ENCODE data around the gene CACNB2. TPM values are rescaled to one million over a fixed set of nuclear protein-coding genes. Genes with fewer than 3 reads are reported as not detected.

CACNB2 gene
- 0.43 TPM in 1 of 2 replicates, not detected in the other for total RNA-seq
- long read RNA-seq, result 0 reads

DNA sequence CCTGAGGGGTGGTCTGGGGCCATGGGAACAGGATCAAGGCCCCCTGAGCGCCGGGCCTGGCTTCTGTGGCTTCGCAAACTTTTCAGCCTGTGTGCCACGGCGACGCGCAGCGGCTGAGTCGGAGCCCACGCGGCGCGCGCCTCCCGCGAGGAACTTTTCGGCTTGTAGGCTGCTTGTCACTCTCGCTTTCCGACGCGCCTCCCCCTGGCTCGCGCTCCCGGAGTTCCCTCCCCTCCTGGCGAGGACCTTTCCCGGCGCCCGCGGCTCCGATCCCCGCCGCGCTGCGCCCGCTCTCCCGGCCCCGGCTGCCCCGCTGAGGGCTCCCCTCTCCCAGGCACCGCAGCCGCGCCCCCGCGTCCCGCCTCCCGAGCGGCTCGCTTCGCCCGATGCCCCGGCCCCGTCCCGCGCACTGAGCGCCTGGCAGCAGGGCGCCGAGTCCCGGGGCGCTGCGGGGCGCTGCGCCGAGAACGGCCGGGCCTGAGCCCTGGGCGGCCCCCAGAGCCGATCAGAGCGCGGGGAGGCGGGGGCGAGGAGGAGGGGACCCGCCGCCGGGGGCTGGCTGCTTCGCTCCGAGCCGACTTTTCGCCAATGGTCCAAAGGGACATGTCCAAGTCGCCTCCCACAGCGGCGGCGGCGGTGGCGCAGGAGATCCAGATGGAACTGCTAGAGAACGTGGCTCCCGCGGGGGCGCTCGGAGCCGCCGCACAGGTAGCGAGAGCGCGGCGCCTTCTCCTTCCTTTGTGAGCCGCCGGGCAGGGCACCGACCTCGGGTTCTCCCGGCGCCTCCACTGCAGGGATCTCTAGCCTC, at the start of gene CACNB2:
CACNB2 (plus strand) TSS at position 276 of the 808 bp plus-strand sequence.
- peaks cover 12% of the 10 kb centered on the region for H3K4me1 Mint-ChIP-seq (ENCODE audit: unreplicated experiment)
- no peak within 1 kb of the TSS for H3K27ac Mint-ChIP-seq (ENCODE audit: unreplicated experiment)
- H3K36me3 Mint-ChIP-seq (ENCODE audit: unreplicated experiment), result no peaks in the 10 kb centered on the region
- H3K4me3 Mint-ChIP-seq (ENCODE audit: unreplicated experiment), result peak within 1 kb of the TSS; percentile 66
- peaks cover 77% of the 10 kb centered on the region for H3K27me3 Mint-ChIP-seq (ENCODE audit: unreplicated experiment)
- no peak for DNase-seq (ENCODE audit: extremely low spot score, unreplicated experiment)
- TF ChIP-seq, protein P1, sequence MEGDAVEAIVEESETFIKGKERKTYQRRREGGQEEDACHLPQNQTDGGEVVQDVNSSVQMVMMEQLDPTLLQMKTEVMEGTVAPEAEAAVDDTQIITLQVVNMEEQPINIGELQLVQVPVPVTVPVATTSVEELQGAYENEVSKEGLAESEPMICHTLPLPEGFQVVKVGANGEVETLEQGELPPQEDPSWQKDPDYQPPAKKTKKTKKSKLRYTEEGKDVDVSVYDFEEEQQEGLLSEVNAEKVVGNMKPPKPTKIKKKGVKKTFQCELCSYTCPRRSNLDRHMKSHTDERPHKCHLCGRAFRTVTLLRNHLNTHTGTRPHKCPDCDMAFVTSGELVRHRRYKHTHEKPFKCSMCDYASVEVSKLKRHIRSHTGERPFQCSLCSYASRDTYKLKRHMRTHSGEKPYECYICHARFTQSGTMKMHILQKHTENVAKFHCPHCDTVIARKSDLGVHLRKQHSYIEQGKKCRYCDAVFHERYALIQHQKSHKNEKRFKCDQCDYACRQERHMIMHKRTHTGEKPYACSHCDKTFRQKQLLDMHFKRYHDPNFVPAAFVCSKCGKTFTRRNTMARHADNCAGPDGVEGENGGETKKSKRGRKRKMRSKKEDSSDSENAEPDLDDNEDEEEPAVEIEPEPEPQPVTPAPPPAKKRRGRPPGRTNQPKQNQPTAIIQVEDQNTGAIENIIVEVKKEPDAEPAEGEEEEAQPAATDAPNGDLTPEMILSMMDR (IDR thresholded peaks at IDR 0.05), result no peak
- no peaks in the 10 kb centered on the region for H3K9me3 Mint-ChIP-seq (ENCODE audit: unreplicated experiment)

DNA sequence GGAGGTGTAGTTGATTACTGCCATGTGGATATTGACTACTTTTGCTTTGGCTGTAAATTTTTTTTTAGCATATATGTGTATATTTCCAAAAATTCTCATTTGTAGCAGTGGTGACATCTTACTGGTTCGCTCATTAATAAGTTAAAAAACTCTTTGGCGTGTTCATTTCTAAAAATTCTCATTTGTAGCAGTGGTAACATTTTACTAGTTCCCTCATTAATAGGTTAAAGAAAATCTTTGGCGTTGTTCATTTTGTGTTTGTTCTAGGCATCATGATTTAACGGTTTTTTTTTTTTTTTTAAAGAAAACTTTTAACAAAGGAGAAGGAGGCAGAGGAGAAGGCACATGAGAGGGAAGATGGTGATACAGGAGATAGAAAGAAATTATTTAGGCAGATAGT, 45.9 kb upstream of the CACNB2 start:
- DNase-seq (ENCODE audit: extremely low spot score, unreplicated experiment), result no peak
- Mint-ChIP-seq H3K4me3 (ENCODE audit: unreplicated experiment) (no peak overlapping the region), H3K4me1 (ENCODE audit: unreplicated experiment) (no peaks in the 10 kb centered on the region), H3K27me3 (ENCODE audit: unreplicated experiment) (peaks cover 22% of the 10 kb centered on the region), H3K9me3 (ENCODE audit: unreplicated experiment) (no peaks in the 10 kb centered on the region), H3K36me3 (ENCODE audit: unreplicated experiment) (no peaks in the 10 kb centered on the region), H3K27ac (ENCODE audit: unreplicated experiment) (no peak overlapping the region)
- TF ChIP-seq, protein P1 (IDR thresholded peaks at IDR 0.05), result no peak

DNA sequence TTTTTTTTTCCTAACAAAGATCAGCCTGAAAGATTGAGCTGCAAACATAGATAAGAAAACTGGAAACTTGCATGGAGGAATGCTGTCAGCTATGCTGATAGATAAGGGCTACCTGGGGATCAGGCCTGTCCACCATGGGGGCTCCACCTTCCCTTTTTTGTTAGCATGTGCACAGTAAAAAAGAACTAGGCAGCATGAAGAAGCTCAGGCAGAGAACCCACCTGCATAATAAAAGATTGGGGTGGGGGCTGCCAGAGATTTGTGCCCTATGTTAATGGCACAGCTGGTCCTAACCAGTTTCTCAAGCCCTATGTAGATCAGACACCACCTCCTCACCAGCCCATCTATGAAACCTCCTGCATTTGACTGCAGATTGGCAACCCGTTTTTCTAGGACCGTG, 45.4 kb upstream of the CACNB2 start:
- Mint-ChIP-seq H3K27me3 (ENCODE audit: unreplicated experiment) (peaks cover 26% of the 10 kb centered on the region), H3K9me3 (ENCODE audit: unreplicated experiment) (no peaks in the 10 kb centered on the region), H3K4me1 (ENCODE audit: unreplicated experiment) (no peaks in the 10 kb centered on the region), H3K4me3 (ENCODE audit: unreplicated experiment) (no peak overlapping the region), H3K36me3 (ENCODE audit: unreplicated experiment) (no peaks in the 10 kb centered on the region), H3K27ac (ENCODE audit: unreplicated experiment) (no peak overlapping the region)
- DNase-seq (ENCODE audit: extremely low spot score, unreplicated experiment), result no peak
- TF ChIP-seq, protein P1 (IDR thresholded peaks at IDR 0.05), result no peak

DNA sequence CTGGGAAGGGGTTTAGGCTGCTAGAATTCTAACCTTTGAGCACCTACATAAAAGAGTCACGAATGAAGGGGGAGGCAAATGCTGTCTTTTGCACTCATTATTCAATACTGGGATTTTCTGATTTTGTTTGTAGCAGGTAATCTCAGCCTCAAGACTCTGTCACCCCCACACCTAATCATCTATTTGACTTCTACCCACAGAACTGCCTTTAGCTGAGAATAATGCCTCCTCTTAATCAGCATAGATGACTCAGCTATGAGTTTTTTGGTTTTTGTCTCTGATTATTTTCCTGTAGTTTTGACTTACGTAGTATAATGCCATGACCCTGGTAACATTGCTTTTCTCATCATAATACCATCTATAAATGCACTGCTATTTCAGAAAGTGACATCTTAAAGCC, 42.7 kb upstream of the CACNB2 start:
- H3K27ac Mint-ChIP-seq (ENCODE audit: unreplicated experiment), result no peak overlapping the region
- H3K4me3 Mint-ChIP-seq (ENCODE audit: unreplicated experiment), result no peak overlapping the region
- TF ChIP-seq, protein P1 (IDR thresholded peaks at IDR 0.05), result no peak
- no peaks in the 10 kb centered on the region for H3K9me3 Mint-ChIP-seq (ENCODE audit: unreplicated experiment)
- H3K27me3 Mint-ChIP-seq (ENCODE audit: unreplicated experiment), result peaks cover 37% of the 10 kb centered on the region
- no peak for DNase-seq (ENCODE audit: extremely low spot score, unreplicated experiment)
- H3K36me3 Mint-ChIP-seq (ENCODE audit: unreplicated experiment), result no peaks in the 10 kb centered on the region
- no peaks in the 10 kb centered on the region for H3K4me1 Mint-ChIP-seq (ENCODE audit: unreplicated experiment)

DNA sequence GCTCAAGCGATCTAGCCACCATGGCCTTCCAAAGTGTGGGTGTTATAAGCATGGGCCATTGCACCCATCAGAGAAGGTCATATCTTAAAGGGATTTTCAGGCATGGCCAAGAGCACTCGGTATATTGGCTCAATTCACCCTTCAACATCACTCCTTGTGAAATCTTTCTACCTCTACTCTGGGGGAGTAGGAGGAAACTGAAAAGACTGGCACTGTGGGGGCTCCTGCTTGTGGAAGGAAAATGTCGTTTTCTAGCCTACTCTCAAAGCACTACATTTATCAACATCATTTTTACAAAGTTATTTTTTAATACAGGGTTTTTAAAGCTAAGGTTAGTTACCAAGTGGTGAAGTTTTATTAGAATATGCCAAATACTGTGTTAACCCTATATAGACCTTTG, 42.0 kb upstream of the CACNB2 start:
- Mint-ChIP-seq H3K4me3 (ENCODE audit: unreplicated experiment) (no peak overlapping the region), H3K9me3 (ENCODE audit: unreplicated experiment) (no peaks in the 10 kb centered on the region), H3K27me3 (ENCODE audit: unreplicated experiment) (peaks cover 43% of the 10 kb centered on the region), H3K4me1 (ENCODE audit: unreplicated experiment) (no peaks in the 10 kb centered on the region), H3K36me3 (ENCODE audit: unreplicated experiment) (no peaks in the 10 kb centered on the region), H3K27ac (ENCODE audit: unreplicated experiment) (no peak overlapping the region)
- DNase-seq (ENCODE audit: extremely low spot score, unreplicated experiment), result no peak
- TF ChIP-seq, protein P1 (IDR thresholded peaks at IDR 0.05), result no peak
